Measurements from ENCODE around the gene TEC. TPM values are rescaled to one million over a fixed set of nuclear protein-coding genes. Genes with fewer than 3 reads are reported as not detected.

Gene TEC
- total RNA-seq, 1 experiment from 2014 or later, result 4.5 TPM

- Histone ChIP-seq H3K27ac (ENCODE audit: low read depth, low read length) (no peak overlapping the region), H3K79me2 (ENCODE audit: insufficient read depth, low read length) (no peaks in the 10 kb centered on the region), H4K20me1 (ENCODE audit: insufficient read depth) (no peaks in the 10 kb centered on the region), H3K4me2 (ENCODE audit: low read length) (no peak overlapping the region), H3K9me3 (ENCODE audit: control insufficient read depth in 1 of 2, insufficient read depth in 1 of 2, low read depth in 1 of 2, low read length in 2 of 2) (no peaks in the 10 kb centered on the region), H3K27me3 (ENCODE audit: insufficient read depth, low read length) (no peaks in the 10 kb centered on the region), H3K36me3 (ENCODE audit: control insufficient read depth in 1 of 2, insufficient read depth in 2 of 2, low read length in 2 of 2) (no peaks in the 10 kb centered on the region), H3K4me1 (ENCODE audit: control insufficient read depth in 1 of 2, insufficient read depth in 2 of 2, low read length in 2 of 2) (peaks cover 12% of the 10 kb centered on the region in 2 experiments), H3K9me2 (ENCODE audit: insufficient read depth) (no peaks in the 10 kb centered on the region), H3K4me3 (replicated peaks in 1 of 2; ENCODE audit: low read depth in 1 of 2, low read length in 2 of 2) (no peak overlapping the region), H3K9ac (ENCODE audit: low read length) (no peak overlapping the region), H2AFZ (ENCODE audit: low read depth, low read length, poor library complexity, severe bottlenecking) (no peak overlapping the region)
- no peak for TF ChIP-seq RAD21 (IDR thresholded peaks at IDR 0.05; ENCODE audit: low read depth)
- TF ChIP-seq POLR2A (IDR thresholded peaks at IDR 0.05; ENCODE audit: borderline replicate concordance, extremely low read depth, insufficient read depth, insufficient read length), result no peak
- no peak for TF ChIP-seq MAX (IDR thresholded peaks at IDR 0.05)
- no peak for TF ChIP-seq EGR1 (IDR thresholded peaks at IDR 0.05; ENCODE audit: low read depth)
- no peak for TF ChIP-seq SRF (IDR thresholded peaks at IDR 0.05; ENCODE audit: low read depth)
- no peak for TF ChIP-seq REST (IDR thresholded peaks at IDR 0.05; ENCODE audit: low read depth)
- TF ChIP-seq POLR2AphosphoS5 (IDR thresholded peaks at IDR 0.05; ENCODE audit: low read depth, low read length), result no peak
- TF ChIP-seq SIN3A (IDR thresholded peaks at IDR 0.05; ENCODE audit: low read depth), result no peak
- no peak for TF ChIP-seq YY1 (IDR thresholded peaks at IDR 0.05; ENCODE audit: extremely low read depth, insufficient replicate concordance, low read depth, low read length)
- intact Hi-C loops (cut with micrococcal nuclease), result no loop called here
- no peak for DNase-seq (ENCODE audit: low read depth, low spot score)
- ChIA-PET POLR2A (no interaction called here), CTCF (interaction anchor here (1.4 kb wide), 1 partner anchor 13 kb away, joined by 3 read pairs; no protein-coding TSS in a partner anchor), RAD21 (ENCODE audit: low non-redundant PET in 1 of 2, low total read pairs in 2 of 2, uncharacterized antibody in 2 of 2, unreplicated experiment in 2 of 2) (no interaction called here)
- BruUV-seq (replicated peaks), result no TSS peak
- no peak for ATAC-seq
These were observed 146.9 kb downstream of the TEC start for GRCh38 chr4:48122756-48123155.
